Measurements from ENCODE around the gene CASP8. TPM values are rescaled to one million over a fixed set of nuclear protein-coding genes. Genes with fewer than 3 reads are reported as not detected.

The CASP8 gene
- total and polyA plus RNA-seq, 2 experiments from 2014 or later: 11.7 to 20.8 TPM

GRCh38 chr2:201267278-201268030, 7.1 kb downstream of the CASP8 start:
- Histone ChIP-seq H3F3A (ENCODE audit: insufficient read depth) (peaks cover 8% of the 10 kb centered on the region; the same call in 1 of the 2 replicates), H2AFZ (no peak overlapping the region), H3K9me3 (ENCODE audit: low read depth) (no peaks in the 10 kb centered on the region), H3K79me2 (ENCODE audit: insufficient read depth) (peaks cover 45% of the 10 kb centered on the region), H3K36me3 (ENCODE audit: low read depth) (no peaks in the 10 kb centered on the region), H3K4me3 (no peak overlapping the region), H4K20me1 (ENCODE audit: insufficient read depth) (no peaks in the 10 kb centered on the region), H3K27me3 (replicated peaks; ENCODE audit: insufficient read depth) (no peaks in the 10 kb centered on the region), H3K4me1 (ENCODE audit: insufficient read depth) (peaks cover 21% of the 10 kb centered on the region), H3K4me2 (ENCODE audit: unreplicated experiment) (no peak overlapping the region), H3K27ac (no peak overlapping the region), H3K9ac (no peak overlapping the region), H3K9me2 (ENCODE audit: insufficient read depth) (no peaks in the 10 kb centered on the region)
- 88 to 93% methylated on average over 12 of the region's 12 CpGs for WGBS, 2 experiments (ENCODE audit: low coverage in 1 of 2, low lambda C conversion rate in 2 of 2, missing lambda C conversion rate in 2 of 2)
- DNase-seq: no peak
- TF ChIP-seq EZH2 (IDR thresholded peaks at IDR 0.05; ENCODE audit: insufficient read depth, poor library complexity, severe bottlenecking): no peak
- no peak for TF ChIP-seq EZH2phosphoT487 (IDR thresholded peaks at IDR 0.05; ENCODE audit: insufficient read depth, low read depth)
- in situ Hi-C loops (cut with MboI): no loop called here

GRCh38 chr2:201269764-201270163, 9.4 kb downstream of the CASP8 start:
- no peaks in the 10 kb centered on the region for H3K27me3 ChIP-seq (replicated peaks; ENCODE audit: insufficient read depth)
- H3F3A ChIP-seq (ENCODE audit: insufficient read depth): no peaks in the 10 kb centered on the region
- H3K27ac ChIP-seq: no peak overlapping the region
- H3K4me3 ChIP-seq: no peak overlapping the region
- no peaks in the 10 kb centered on the region for H4K20me1 ChIP-seq (ENCODE audit: insufficient read depth)
- 0 out of 2 replicates have a peak, but pooled peaks cover under 1% of the 10 kb centered on the region for H3K4me1 ChIP-seq (ENCODE audit: insufficient read depth)
- H3K36me3 ChIP-seq (ENCODE audit: low read depth): 0 out of 2 replicates have a peak, but pooled peaks cover 4% of the 10 kb centered on the region
- in situ Hi-C loops (cut with MboI): no loop called here
- WGBS, 2 experiments (ENCODE audit: low coverage in 1 of 2, low lambda C conversion rate in 2 of 2, missing lambda C conversion rate in 2 of 2): 80 to 84% methylated on average over 2 of the region's 2 CpGs
- TF ChIP-seq EZH2 (IDR thresholded peaks at IDR 0.05; ENCODE audit: insufficient read depth, poor library complexity, severe bottlenecking): no peak
- TF ChIP-seq EZH2phosphoT487 (IDR thresholded peaks at IDR 0.05; ENCODE audit: insufficient read depth, low read depth): no peak
- H3K79me2 ChIP-seq (ENCODE audit: insufficient read depth): peaks cover 22% of the 10 kb centered on the region
- H3K9ac ChIP-seq: no peak overlapping the region
- no peak overlapping the region for H3K4me2 ChIP-seq (ENCODE audit: unreplicated experiment)
- H3K9me3 ChIP-seq (ENCODE audit: low read depth): no peaks in the 10 kb centered on the region
- no peak for DNase-seq
- no peak overlapping the region for H2AFZ ChIP-seq
- no peaks in the 10 kb centered on the region for H3K9me2 ChIP-seq (ENCODE audit: insufficient read depth)

- Histone ChIP-seq H2AFZ (no peak overlapping the region), H3K9ac (no peak overlapping the region), H3F3A (ENCODE audit: insufficient read depth) (no peaks in the 10 kb centered on the region), H3K27me3 (replicated peaks; ENCODE audit: insufficient read depth) (no peaks in the 10 kb centered on the region), H3K4me1 (ENCODE audit: insufficient read depth) (no peaks in the 10 kb centered on the region), H3K9me2 (ENCODE audit: insufficient read depth) (no peaks in the 10 kb centered on the region), H3K36me3 (ENCODE audit: low read depth) (0 out of 2 replicates have a peak, but pooled peaks cover 7% of the 10 kb centered on the region), H3K9me3 (ENCODE audit: low read depth) (no peaks in the 10 kb centered on the region), H3K79me2 (ENCODE audit: insufficient read depth) (peaks cover 15% of the 10 kb centered on the region), H3K27ac (no peak overlapping the region), H4K20me1 (ENCODE audit: insufficient read depth) (no peaks in the 10 kb centered on the region), H3K4me3 (no peak overlapping the region), H3K4me2 (ENCODE audit: unreplicated experiment) (no peak overlapping the region)
- WGBS, 2 experiments (ENCODE audit: low coverage in 1 of 2, low lambda C conversion rate in 2 of 2, missing lambda C conversion rate in 2 of 2): 96 to 98% methylated on average over 9 of the region's 9 CpGs
- in situ Hi-C loops (cut with MboI): no loop called here
- no peak for DNase-seq
- TF ChIP-seq EZH2 (IDR thresholded peaks at IDR 0.05; ENCODE audit: insufficient read depth, poor library complexity, severe bottlenecking) (no peak), EZH2phosphoT487 (IDR thresholded peaks at IDR 0.05; ENCODE audit: insufficient read depth, low read depth) (no peak)
Observed at GRCh38 chr2:201270293-201271001, 10.1 kb downstream of the CASP8 start.

GRCh38 chr2:201271917-201272316, 11.6 kb downstream of the CASP8 start:
- TF ChIP-seq EZH2phosphoT487 (IDR thresholded peaks at IDR 0.05; ENCODE audit: insufficient read depth, low read depth) (no peak), EZH2 (IDR thresholded peaks at IDR 0.05; ENCODE audit: insufficient read depth, poor library complexity, severe bottlenecking) (no peak)
- no peak overlapping the region for H3K9ac ChIP-seq
- no peaks in the 10 kb centered on the region for H3K27me3 ChIP-seq (replicated peaks; ENCODE audit: insufficient read depth)
- H3K79me2 ChIP-seq (ENCODE audit: insufficient read depth): 0 out of 2 replicates have a peak, but pooled peaks cover under 1% of the 10 kb centered on the region
- 97 to 100% methylated on average over 2 of the region's 2 CpGs for WGBS, 2 experiments (ENCODE audit: low coverage in 1 of 2, low lambda C conversion rate in 2 of 2, missing lambda C conversion rate in 2 of 2)
- no peak overlapping the region for H3K27ac ChIP-seq
- no peaks in the 10 kb centered on the region for H3F3A ChIP-seq (ENCODE audit: insufficient read depth)
- H3K9me2 ChIP-seq (ENCODE audit: insufficient read depth): no peaks in the 10 kb centered on the region
- H2AFZ ChIP-seq: no peak overlapping the region
- no peaks in the 10 kb centered on the region for H3K4me1 ChIP-seq (ENCODE audit: insufficient read depth)
- H3K36me3 ChIP-seq (ENCODE audit: low read depth): 0 out of 2 replicates have a peak, but pooled peaks cover 14% of the 10 kb centered on the region
- H4K20me1 ChIP-seq (ENCODE audit: insufficient read depth): no peaks in the 10 kb centered on the region
- in situ Hi-C loops (cut with MboI): no loop called here
- no peak overlapping the region for H3K4me3 ChIP-seq
- H3K4me2 ChIP-seq (ENCODE audit: unreplicated experiment): no peak overlapping the region
- DNase-seq: no peak
- H3K9me3 ChIP-seq (ENCODE audit: low read depth): no peaks in the 10 kb centered on the region

All from GM23248 (cell line).